KOPT-K1 (cell line): ENCODE results near the gene OR6Q1.

ENCODE experiments used
- H3K27ac ChIP-seq: fragments of 200-600 bp; sonication (generic); 2 replicates; pipeline ENCODE4 v1.5.1; 2016; ENCODE audit warnings: antibody characterized with exemption, mild to moderate bottlenecking, low read depth, low read length; ENCODE audit not compliant: poor library complexity, severe bottlenecking
- H3K36me3 ChIP-seq: fragments of 200-600 bp; sonication (generic); 2 replicates; pipeline ENCODE4 v1.5.1; 2017; ENCODE audit warnings: antibody characterized with exemption, mild to moderate bottlenecking, low read length, moderate library complexity; ENCODE audit not compliant: insufficient read depth
- H3K9me3 ChIP-seq: fragments of 200-600 bp; sonication (generic); 2 replicates; pipeline ENCODE4 v1.5.1; 2017; ENCODE audit warnings: antibody characterized with exemption, low read length, mild to moderate bottlenecking; ENCODE audit not compliant: insufficient read depth, poor library complexity, severe bottlenecking

Gene OR6Q1

GRCh38 chr11:58028687-58029411, 1.9 kb upstream of the OR6Q1 start:
- no peaks in the 10 kb centered on the region for H3K9me3 ChIP-seq
- H3K27ac ChIP-seq = no peak overlapping the region
- no peaks in the 10 kb centered on the region for H3K36me3 ChIP-seq

GRCh38 chr11:58034471-58034870, 3.7 kb downstream of the OR6Q1 start:
- H3K9me3 ChIP-seq = no peaks in the 10 kb centered on the region
- H3K27ac ChIP-seq = no peak overlapping the region
- H3K36me3 ChIP-seq = no peaks in the 10 kb centered on the region

DNA sequence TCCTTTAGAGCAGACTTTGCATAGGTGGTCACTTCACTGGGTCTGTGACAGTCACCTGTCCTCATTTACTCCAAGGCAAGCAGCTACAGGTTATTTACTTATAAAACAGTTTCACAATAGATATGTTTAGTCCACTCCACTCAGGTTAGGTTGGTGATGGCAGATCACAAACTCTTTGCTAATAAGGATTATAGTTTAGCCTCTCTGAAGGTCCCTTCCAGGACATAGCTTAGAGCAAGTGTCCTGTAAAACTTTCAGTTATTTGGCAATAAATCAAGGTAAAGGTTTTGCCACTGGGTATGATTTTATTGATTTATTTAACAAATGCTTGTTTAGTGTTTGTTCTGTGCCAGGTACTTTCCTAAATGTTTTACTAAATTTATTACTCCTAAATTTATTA, 8.8 kb downstream of the OR6Q1 start:
- Histone ChIP-seq H3K9me3 (no peaks in the 10 kb centered on the region), H3K36me3 (no peaks in the 10 kb centered on the region), H3K27ac (no peak overlapping the region)

GRCh38 chr11:58043379-58043778, 12.6 kb downstream of the OR6Q1 start:
- Histone ChIP-seq H3K9me3 (no peaks in the 10 kb centered on the region), H3K27ac (no peak overlapping the region), H3K36me3 (no peaks in the 10 kb centered on the region)

- no peak overlapping the region for H3K27ac ChIP-seq
- H3K9me3 ChIP-seq = no peaks in the 10 kb centered on the region
- H3K36me3 ChIP-seq = no peaks in the 10 kb centered on the region
These were observed 15.5 kb downstream of the OR6Q1 start for GRCh38 chr11:58046231-58046630.

DNA sequence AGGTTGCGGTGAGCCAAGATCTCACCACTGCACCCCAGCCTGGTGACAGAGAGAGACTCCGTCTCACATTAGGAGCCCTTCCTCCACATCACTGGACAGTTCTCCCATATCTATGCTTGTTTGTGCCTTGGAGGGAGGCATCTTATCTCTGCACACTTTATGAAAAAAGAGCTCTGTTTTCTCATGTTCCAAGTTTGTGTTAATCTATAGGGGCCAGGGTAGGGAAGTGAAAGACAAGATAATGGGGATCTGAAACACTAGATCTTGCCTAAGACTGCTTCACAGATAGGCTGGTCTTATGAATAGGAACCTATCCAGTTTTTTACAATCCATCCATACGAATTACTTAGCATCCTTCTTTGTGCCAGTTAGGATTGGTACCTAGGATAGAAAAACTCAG, 17.1 kb downstream of the OR6Q1 start:
- H3K27ac ChIP-seq = no peak overlapping the region
- no peaks in the 10 kb centered on the region for H3K36me3 ChIP-seq

GRCh38 chr11:58055806-58056401, 25.2 kb downstream of the OR6Q1 start:
- Histone ChIP-seq H3K27ac (no peak overlapping the region), H3K36me3 (no peaks in the 10 kb centered on the region), H3K9me3 (no peaks in the 10 kb centered on the region)

More for the DNA sequence above, 17.1 kb downstream of the OR6Q1 start:
- H3K9me3 ChIP-seq = no peaks in the 10 kb centered on the region

- Histone ChIP-seq H3K27ac (no peak overlapping the region), H3K36me3 (no peaks in the 10 kb centered on the region), H3K9me3 (no peaks in the 10 kb centered on the region)
These were observed 26.7 kb downstream of the OR6Q1 start for GRCh38 chr11:58057481-58057880.

- Histone ChIP-seq H3K9me3 (no peaks in the 10 kb centered on the region), H3K27ac (no peak overlapping the region), H3K36me3 (no peaks in the 10 kb centered on the region)
These were observed 27.7 kb downstream of the OR6Q1 start for GRCh38 chr11:58058276-58059006.

DNA sequence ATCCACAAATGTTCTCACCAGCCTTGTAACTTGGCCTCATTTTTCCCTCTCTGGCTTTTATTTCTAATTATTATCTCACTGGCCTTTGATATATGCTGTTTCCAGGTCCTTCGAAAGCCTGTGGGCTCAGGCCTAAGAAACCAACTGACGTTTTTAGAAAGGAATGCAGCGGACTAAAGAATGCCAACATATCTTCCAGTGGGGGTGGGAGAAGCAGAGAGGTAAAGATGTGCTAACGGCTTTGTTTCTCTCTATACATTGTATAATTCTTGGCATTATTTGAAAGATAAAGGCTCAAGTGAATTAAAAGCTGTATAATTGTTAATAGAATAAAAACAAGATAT, 28.2 kb downstream of the OR6Q1 start:
- Histone ChIP-seq H3K27ac (no peak overlapping the region), H3K9me3 (no peaks in the 10 kb centered on the region), H3K36me3 (no peaks in the 10 kb centered on the region)

GRCh38 chr11:58060535-58060934, 29.8 kb downstream of the OR6Q1 start:
- H3K27ac ChIP-seq = no peak overlapping the region
- H3K36me3 ChIP-seq = no peaks in the 10 kb centered on the region
- no peaks in the 10 kb centered on the region for H3K9me3 ChIP-seq

GRCh38 chr11:58060939-58061672, 30.4 kb downstream of the OR6Q1 start:
- Histone ChIP-seq H3K27ac (no peak overlapping the region), H3K9me3 (no peaks in the 10 kb centered on the region), H3K36me3 (no peaks in the 10 kb centered on the region)

- Histone ChIP-seq H3K9me3 (no peaks in the 10 kb centered on the region), H3K36me3 (no peaks in the 10 kb centered on the region), H3K27ac (no peak overlapping the region)
These were observed 31.1 kb downstream of the OR6Q1 start for GRCh38 chr11:58061813-58062212.

GRCh38 chr11:58067685-58068084, 36.9 kb downstream of the OR6Q1 start:
- no peaks in the 10 kb centered on the region for H3K9me3 ChIP-seq
- no peaks in the 10 kb centered on the region for H3K36me3 ChIP-seq

GRCh38 chr11:58068655-58069054, 37.9 kb downstream of the OR6Q1 start:
- no peaks in the 10 kb centered on the region for H3K36me3 ChIP-seq
- no peaks in the 10 kb centered on the region for H3K9me3 ChIP-seq
- no peak overlapping the region for H3K27ac ChIP-seq

More at GRCh38 chr11:58067685-58068084, 36.9 kb downstream of the OR6Q1 start:
- H3K27ac ChIP-seq = no peak overlapping the region
